WI38 (cell line): Measurements from ENCODE around the gene SLC1A2.

Experiments used
- H3K4me3 ChIP-seq: 2 replicates; pipeline ENCODE4 v1.5.1; 2011; ENCODE audit warnings: low read depth, mild to moderate bottlenecking, control low read depth, low read length
- TF ChIP-seq, protein P1 (sequence below): IDR thresholded peaks from 2 replicates; pipeline ENCODE4 v1.5.1; 2012; ENCODE audit warnings: low read depth, mild to moderate bottlenecking, control low read depth, low read length

SLC1A2 gene

DNA sequence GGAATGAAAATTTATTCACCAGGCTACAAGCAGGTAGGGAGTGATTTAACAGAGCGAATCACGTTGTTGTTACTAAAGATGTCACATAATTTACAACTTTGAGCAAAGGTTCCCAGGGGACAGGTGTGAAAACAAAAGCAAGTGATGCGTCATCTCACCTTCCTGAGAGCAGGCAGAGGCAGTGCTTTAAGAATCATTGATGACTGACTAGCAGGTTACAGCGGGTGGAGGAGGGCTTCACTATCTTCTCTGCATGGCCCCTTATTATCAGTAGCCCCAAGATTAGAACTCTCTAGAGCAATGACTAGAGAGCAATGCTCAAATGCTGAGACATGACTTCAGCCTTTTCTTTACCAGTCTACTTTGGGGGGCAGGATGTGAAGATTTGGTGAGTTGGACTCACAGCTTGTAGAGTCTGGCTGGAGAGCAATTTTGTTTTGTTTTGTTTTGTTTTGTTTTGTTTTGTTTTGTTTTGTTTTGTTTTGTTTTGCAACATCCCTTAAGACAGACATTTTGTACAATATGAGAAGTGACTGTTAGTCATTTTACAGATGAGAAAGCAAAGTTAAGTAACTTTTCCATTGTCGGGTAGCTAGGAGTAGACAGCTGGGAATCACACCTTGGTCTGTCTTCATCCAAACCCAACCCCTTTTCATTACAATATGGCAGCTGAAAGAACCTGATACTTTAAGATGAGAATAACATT lies 84.8 kb downstream of the SLC1A2 start:
- no peak overlapping the region for H3K4me3 ChIP-seq
- TF ChIP-seq, protein P1, sequence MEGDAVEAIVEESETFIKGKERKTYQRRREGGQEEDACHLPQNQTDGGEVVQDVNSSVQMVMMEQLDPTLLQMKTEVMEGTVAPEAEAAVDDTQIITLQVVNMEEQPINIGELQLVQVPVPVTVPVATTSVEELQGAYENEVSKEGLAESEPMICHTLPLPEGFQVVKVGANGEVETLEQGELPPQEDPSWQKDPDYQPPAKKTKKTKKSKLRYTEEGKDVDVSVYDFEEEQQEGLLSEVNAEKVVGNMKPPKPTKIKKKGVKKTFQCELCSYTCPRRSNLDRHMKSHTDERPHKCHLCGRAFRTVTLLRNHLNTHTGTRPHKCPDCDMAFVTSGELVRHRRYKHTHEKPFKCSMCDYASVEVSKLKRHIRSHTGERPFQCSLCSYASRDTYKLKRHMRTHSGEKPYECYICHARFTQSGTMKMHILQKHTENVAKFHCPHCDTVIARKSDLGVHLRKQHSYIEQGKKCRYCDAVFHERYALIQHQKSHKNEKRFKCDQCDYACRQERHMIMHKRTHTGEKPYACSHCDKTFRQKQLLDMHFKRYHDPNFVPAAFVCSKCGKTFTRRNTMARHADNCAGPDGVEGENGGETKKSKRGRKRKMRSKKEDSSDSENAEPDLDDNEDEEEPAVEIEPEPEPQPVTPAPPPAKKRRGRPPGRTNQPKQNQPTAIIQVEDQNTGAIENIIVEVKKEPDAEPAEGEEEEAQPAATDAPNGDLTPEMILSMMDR = no peak

DNA sequence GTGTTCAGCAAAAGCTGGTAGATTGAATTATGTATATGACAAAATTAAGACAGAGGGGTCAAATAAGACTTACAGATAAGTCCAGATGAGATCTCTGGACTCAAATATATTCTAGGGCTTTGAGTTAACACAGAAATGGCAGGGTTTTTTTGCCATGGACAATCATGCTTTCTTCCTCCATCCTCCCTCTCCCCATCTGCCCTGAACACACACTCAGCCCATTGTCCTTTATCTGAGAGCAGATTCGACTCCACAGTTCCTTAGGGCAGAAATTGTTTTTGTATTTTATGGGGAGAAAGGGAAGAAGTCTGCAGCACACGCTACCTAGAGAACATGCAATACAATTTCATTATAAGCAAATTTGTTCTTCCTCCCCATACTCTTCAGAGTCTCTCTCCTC lies 86.8 kb downstream of the SLC1A2 start:
- H3K4me3 ChIP-seq = no peak overlapping the region
- TF ChIP-seq, protein P1 = no peak

DNA sequence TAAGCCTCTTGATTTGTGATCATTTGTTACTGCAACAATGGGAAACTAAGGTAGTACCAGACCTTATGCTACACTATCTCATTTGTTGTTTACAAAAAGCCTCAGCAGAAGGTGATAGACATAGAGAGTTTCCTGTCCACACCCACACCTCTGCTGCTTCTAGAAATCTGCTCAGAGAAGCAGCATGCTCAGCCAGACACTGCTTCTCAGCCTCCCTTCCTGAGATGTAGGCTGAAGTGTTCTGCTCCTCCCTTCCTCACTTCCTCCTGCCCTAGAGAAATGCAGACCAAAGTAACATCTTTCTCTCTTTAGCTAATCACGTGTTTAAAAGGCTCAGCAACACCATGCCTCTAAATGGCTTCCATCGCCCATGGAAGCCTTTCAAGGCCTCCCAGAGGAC lies 88.4 kb downstream of the SLC1A2 start:
- TF ChIP-seq, protein P1 = no peak

DNA sequence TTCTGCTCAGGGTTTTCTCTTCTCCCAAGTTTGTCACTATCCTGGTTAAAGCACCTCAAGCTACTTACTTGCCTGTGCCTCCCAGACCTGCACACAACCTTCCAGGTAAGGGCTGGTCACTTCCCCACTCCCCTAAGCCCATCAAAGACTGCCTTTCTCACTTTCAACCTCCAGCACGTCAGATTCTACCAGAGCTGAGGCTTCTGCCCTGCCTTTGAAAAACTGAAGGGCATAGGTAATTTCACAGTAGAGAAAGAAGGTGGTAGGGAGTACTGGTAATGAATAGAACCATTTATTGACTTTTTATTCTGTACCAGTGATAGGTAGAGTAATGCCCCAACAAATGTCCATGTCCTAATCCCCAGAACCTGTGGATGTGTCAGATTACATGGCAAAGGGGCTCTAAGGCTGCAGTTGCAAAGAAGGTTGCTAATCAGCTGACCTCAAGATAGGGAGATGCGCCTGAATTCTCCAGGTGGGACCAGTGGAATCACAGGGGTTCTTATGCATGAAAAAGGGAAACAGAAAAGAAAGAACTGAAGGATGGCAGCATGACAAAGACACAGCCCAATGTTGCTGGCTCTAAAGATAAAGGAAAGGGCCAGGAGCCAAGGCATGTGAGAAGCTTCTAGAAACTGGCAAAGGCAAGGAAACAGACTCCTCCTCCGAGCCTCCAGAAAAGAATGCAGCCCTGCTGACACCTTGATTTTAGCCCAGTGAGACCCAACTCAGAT lies 89.0 kb downstream of the SLC1A2 start:
- no peak overlapping the region for H3K4me3 ChIP-seq
- TF ChIP-seq, protein P1 = no peak

More for the DNA sequence above, 88.4 kb downstream of the SLC1A2 start:
- H3K4me3 ChIP-seq = no peak overlapping the region

DNA sequence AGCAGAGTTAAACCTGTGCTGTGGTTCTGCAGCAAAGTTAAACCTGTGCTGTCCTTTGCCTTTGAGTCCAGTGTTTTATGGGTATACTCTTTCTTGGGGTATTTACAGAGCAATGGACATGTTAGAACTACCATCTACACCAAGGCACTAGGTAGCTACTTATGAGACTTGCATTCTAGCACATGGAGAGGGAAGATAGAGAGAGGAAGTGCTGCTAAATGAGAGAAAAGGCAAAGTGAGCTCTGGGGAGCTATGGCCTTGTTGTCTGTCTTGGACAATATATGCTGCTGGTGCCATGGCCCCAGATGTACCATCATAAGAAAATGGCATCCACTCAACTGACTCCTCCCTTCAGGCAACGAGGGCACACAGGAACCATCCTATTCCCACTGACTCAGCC lies 91.5 kb downstream of the SLC1A2 start:
- TF ChIP-seq, protein P1 = no peak
- H3K4me3 ChIP-seq = no peak overlapping the region

DNA sequence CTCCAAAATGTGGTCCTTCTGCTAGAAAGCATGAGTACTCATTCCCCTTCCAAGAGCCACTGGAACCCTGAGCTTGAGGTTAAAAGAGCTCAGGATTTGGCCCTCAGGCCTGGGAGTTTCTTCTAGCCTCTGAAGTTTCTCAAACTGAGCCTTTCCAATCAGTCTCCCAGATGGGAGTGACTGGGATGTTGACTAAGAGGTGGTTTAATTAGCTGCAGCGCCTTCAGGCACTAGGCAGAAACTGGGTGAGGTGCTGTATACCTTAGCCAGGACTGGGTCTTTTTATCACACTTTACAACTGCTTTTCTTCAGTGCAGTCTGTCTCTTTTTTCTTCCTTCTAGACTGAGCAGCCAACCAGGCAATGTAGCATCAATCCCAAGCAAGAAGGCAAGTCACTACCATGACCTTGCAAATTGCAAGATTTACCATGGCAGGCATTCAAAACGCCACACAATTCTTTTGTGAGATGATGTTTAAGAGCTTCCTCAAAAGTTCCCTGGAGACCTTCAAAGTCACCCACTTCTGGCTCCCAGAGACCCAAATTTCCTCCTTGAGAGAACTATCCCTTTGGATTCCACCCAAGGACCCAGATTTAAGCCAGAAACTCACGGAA lies 93.0 kb downstream of the SLC1A2 start:
- no peak overlapping the region for H3K4me3 ChIP-seq
- TF ChIP-seq, protein P1 = no peak

DNA sequence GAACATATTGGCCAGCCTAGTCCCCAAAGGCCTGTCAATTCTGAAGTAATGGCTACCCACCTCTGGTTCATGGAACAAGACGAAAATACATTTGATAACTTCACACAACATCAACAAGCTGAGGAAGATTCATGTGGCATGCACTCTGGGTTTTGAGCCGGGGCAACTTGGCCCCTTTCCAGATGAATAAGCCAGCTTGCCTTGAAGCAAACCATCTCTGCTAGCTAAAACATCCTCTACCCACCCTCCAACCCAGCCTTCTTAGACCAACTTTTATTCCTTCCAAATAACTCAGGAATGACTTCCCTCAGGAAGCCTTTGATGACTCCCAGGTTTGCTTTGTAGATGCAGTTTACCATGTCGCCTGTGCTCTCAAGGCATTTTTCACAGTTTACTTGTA lies 94.4 kb downstream of the SLC1A2 start:
- no peak overlapping the region for H3K4me3 ChIP-seq
- TF ChIP-seq, protein P1 = no peak
